Neutrophil (primary cell): Measurements from ENCODE around the gene HPSE2.
"Not testable (repeated sequence)": the region's sequence is repeated elsewhere in the genome, so short reads cannot be mapped to it uniquely, and the experiment has no call there.

Experiments used
- H3K27ac ChIP-seq: fragments of 200-600 bp; sonication (generic); 2 replicates; pipeline ENCODE4 v1.5.1; 2016; ENCODE audit warnings: mild to moderate bottlenecking, moderate library complexity
- H3K27me3 ChIP-seq: fragments of 200-600 bp; sonication (generic); 2 replicates; pipeline ENCODE4 v1.6.0; 2016; ENCODE audit warnings: mild to moderate bottlenecking
- H3K36me3 ChIP-seq: fragments of 200-600 bp; sonication (generic); 2 replicates; pipeline ENCODE4 v1.5.1; 2017
- H3K4me1 ChIP-seq, 2 experiments: fragments of 200-600 bp in 1 of 2; sonication (generic) in 1 of 2; 1 replicate in 1 of 2; 2 replicates in 1 of 2; pipeline versions ENCODE4 v1.5.1 to v1.6.1; 2013 to 2016; ENCODE audit warnings: low read depth in 1 of 2, low read length in 1 of 2, mild to moderate bottlenecking in 1 of 2, moderate library complexity in 1 of 2; ENCODE audit not compliant: control insufficient read depth in 1 of 2, insufficient read depth in 1 of 2
- H3K4me3 ChIP-seq, 2 experiments: fragments of 200-600 bp in 1 of 2; sonication (generic) in 1 of 2; 1 replicate in 1 of 2; 2 replicates in 1 of 2; pipeline ENCODE4 v1.5.1; 2013 to 2016; ENCODE audit warnings: low read depth in 1 of 2, low read length in 1 of 2, mild to moderate bottlenecking in 1 of 2, moderate library complexity in 1 of 2
- H3K9me3 ChIP-seq: fragments of 200-600 bp; sonication (generic); 2 replicates; pipeline ENCODE4 v1.5.1; 2016
- TF ChIP-seq, protein P1 (sequence below): fragments of 200-600 bp; sonication (generic); IDR thresholded peaks from 2 replicates; pipeline ENCODE4 v1.5.1; 2016; ENCODE audit warnings: antibody characterized with exemption

HPSE2 gene

GRCh38 chr10:98517672-98518071, 718.0 kb downstream of the HPSE2 start:
- Histone ChIP-seq H3K4me3 (no peak overlapping the region), H3K27ac (no peak overlapping the region), H3K36me3 (no peaks in the 10 kb centered on the region), H3K27me3 (no peaks in the 10 kb centered on the region), H3K4me1 (no peaks in the 10 kb centered on the region), H3K9me3 (no peaks in the 10 kb centered on the region)
- TF ChIP-seq, protein P1, sequence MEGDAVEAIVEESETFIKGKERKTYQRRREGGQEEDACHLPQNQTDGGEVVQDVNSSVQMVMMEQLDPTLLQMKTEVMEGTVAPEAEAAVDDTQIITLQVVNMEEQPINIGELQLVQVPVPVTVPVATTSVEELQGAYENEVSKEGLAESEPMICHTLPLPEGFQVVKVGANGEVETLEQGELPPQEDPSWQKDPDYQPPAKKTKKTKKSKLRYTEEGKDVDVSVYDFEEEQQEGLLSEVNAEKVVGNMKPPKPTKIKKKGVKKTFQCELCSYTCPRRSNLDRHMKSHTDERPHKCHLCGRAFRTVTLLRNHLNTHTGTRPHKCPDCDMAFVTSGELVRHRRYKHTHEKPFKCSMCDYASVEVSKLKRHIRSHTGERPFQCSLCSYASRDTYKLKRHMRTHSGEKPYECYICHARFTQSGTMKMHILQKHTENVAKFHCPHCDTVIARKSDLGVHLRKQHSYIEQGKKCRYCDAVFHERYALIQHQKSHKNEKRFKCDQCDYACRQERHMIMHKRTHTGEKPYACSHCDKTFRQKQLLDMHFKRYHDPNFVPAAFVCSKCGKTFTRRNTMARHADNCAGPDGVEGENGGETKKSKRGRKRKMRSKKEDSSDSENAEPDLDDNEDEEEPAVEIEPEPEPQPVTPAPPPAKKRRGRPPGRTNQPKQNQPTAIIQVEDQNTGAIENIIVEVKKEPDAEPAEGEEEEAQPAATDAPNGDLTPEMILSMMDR = no peak

DNA sequence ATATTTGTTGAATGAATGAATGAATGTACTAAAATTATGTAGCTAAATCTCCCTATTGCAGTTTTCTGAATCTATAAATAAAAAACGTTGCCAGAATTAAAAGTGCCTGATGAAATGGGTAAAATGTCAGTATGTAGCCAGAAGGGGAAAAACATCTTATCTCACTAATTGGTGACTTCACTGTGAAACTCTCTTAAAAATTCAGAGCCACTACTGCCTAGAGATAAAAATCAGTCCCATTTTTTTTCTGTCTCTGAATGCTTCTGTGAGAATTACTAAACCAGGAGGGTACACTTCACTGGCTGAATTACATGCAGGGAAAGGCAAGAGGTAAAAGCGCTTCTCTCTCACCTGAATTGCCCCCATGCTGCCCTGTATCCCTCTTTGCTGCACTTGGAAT, 719.3 kb downstream of the HPSE2 start:
- TF ChIP-seq, protein P1 = no peak
- Histone ChIP-seq H3K4me1 (no peaks in the 10 kb centered on the region), H3K4me3 (no peak overlapping the region), H3K36me3 (no peaks in the 10 kb centered on the region), H3K27ac (no peak overlapping the region), H3K27me3 (no peaks in the 10 kb centered on the region), H3K9me3 (no peaks in the 10 kb centered on the region)

GRCh38 chr10:98513704-98514103, 721.9 kb downstream of the HPSE2 start:
- TF ChIP-seq, protein P1 = no peak
- no peak overlapping the region for H3K4me3 ChIP-seq
- no peaks in the 10 kb centered on the region for H3K9me3 ChIP-seq
- no peak overlapping the region for H3K27ac ChIP-seq
- H3K4me1 ChIP-seq = no peaks in the 10 kb centered on the region
- no peaks in the 10 kb centered on the region for H3K27me3 ChIP-seq
- no peaks in the 10 kb centered on the region for H3K36me3 ChIP-seq

DNA sequence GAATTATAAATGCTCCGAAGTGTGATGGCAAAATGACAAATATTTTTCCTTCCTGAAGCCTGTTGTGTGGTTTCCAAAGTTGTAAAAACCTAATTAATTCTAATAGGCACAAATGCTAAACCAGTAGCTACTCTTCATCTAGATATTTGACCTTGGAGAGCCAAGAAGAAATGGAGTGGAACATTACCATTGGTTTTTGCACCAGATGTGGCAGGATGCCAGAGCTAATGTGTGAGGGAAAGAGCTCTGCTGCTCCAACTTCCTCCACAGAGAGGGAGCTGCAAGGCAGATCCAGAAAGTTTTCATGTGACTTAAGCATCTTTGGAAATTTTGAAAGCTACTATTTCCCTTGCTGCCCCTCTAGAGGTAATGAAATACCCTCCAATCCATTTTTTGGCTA, 723.8 kb downstream of the HPSE2 start:
- Histone ChIP-seq H3K36me3 (no peaks in the 10 kb centered on the region), H3K27me3 (no peaks in the 10 kb centered on the region), H3K27ac (no peak overlapping the region), H3K4me1 (no peaks in the 10 kb centered on the region), H3K4me3 (no peak overlapping the region), H3K9me3 (no peaks in the 10 kb centered on the region)
- TF ChIP-seq, protein P1 = no peak

DNA sequence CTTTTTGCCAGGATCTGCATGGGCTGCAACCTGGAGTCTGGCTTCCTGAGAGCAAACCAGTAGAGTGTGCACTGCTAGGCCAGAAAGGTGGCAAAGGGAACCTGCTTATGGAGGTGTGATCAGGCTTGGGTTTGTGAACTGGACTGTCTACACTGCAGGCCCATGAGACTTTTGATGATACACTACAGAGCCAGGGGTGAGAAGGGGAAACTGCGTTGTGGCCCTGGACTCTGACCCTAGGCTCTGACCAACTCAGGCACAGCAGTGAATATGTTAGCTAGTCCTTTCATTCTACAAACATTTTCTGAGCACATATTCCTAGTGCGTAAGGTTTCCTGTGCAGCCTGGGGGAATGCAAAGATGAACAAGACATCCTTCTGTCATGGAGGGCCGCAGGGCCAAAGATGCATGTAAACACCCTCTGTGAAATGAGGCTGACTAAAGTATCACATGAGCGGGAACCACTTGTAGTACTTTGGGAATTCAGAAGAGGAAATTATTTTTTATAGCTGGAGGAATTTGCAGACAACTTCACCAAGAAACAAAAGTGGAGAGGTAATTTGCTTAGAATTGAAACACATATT, 725.1 kb downstream of the HPSE2 start:
- no peaks in the 10 kb centered on the region for H3K4me1 ChIP-seq
- TF ChIP-seq, protein P1 = no peak
- no peaks in the 10 kb centered on the region for H3K9me3 ChIP-seq
- no peaks in the 10 kb centered on the region for H3K27me3 ChIP-seq
- no peak overlapping the region for H3K4me3 ChIP-seq
- no peak overlapping the region for H3K27ac ChIP-seq
- H3K36me3 ChIP-seq = no peaks in the 10 kb centered on the region

DNA sequence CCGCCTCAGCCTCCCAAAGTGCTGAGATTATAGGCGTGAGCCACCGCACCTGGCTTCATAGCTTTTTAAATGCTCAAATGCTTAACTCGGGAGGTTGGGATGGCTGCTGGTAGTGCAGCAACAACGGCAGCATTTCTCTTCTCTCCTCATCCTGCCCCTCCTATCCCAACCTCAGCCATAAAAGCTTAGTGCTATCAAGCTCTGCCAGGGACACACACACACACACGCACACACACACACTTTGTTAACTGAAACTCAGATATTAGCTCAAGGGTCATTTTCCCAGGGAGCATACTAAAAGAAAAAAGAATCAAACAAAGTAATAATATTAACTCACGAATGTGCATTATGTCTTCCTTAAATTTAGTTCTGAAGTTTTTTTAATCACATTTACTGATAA, 725.9 kb downstream of the HPSE2 start:
- TF ChIP-seq, protein P1 = no peak
- Histone ChIP-seq H3K27ac (no peak overlapping the region), H3K36me3 (no peaks in the 10 kb centered on the region), H3K4me1 (no peaks in the 10 kb centered on the region), H3K9me3 (no peaks in the 10 kb centered on the region), H3K4me3 (no peak overlapping the region), H3K27me3 (no peaks in the 10 kb centered on the region)

DNA sequence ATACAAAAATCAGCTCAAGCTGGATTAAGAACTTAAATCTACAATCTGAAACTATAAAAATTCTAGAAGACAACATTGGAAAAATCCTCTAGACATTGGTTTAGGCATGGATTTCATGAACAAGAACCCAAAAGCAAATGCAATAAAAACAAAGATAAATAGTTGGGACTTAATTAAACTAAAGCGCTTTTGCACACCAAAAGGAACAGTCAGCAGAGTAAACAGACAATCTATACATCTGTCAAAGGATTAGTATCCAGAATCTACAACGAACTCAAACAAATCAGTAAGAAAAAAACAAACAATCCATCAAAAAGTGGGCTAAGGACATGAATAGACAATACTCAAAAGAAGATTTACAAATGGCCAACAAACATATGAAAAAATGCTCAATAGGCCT, 733.1 kb downstream of the HPSE2 start:
- not testable (repeated sequence) for H3K4me3 ChIP-seq, H3K4me1 ChIP-seq, H3K9me3 ChIP-seq, H3K36me3 ChIP-seq, H3K27me3 ChIP-seq, H3K27ac ChIP-seq
